ENCODE results near the gene KPNA6. TPM values are rescaled to one million over a fixed set of nuclear protein-coding genes. Genes with fewer than 3 reads are reported as not detected.

KPNA6 gene
- total and polyA plus RNA-seq, 2 donors from 2014 or later: 10.6 to 66.9 TPM

DNA sequence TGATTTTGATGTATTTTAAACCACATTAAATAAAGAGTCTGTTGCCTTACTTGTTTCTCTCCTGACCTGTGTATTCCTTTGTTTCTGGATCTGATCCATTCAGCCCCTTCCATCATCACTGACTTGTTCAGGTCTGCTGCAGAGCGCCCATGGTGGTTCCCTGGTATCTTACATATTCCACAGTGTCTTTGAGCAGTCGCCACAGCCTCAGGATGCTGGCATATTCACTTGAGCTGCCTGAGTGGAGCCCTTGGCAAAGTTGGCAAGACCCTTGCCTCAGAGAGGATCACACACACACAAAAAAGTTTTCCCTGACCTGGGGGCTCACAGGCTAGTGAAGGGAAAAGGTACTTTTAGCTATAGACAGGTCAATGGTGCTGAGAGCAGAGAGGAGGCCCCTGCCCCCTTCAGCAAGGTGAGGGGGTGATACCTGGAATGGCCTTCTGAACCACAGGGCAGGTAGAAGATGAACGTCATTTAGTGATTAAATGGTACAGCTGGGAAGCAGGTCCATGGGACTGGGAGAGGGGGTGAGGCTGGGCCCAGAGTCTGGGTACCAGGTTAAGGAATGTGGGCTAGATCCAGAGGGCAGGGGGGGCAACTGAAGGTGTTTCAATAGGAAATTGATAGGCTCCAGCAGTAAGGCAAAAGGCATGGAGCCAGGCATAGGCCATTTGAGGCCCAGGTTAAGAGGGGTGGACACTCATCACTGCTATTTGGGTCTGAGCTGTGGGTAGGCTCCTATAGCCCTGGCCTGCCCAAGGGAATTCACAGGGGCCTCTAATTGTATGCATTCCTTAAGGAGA, 90.6 kb downstream of the KPNA6 start:
- H3K4me1 ChIP-seq (ENCODE audit: control insufficient read depth in 2 of 3, insufficient read depth in 2 of 3, low read depth in 1 of 3, low read length in 3 of 3): peaks cover 4 to 11% (median 10%) of the 10 kb centered on the region in 3 donors
- no peak overlapping the region for H3K4me3 ChIP-seq (ENCODE audit: low read length in 3 of 3)
- intact Hi-C loops (cut with DNase I): no loop called here
- peak in 1 of 5 donors; percentile 54 for DNase-seq
- no peak overlapping the region for H3K9ac ChIP-seq (ENCODE audit: low read length in 3 of 3)
- H3K9me3 ChIP-seq (ENCODE audit: control insufficient read depth in 2 of 3, insufficient read depth in 1 of 3, low read length in 3 of 3): no peaks in the 10 kb centered on the region
- peaks cover 4 to 32% (median 18%) of the 10 kb centered on the region in 3 donors for H3K36me3 ChIP-seq (ENCODE audit: control insufficient read depth in 2 of 3, insufficient read depth in 3 of 3, low read length in 3 of 3)
- TF ChIP-seq, protein P1, sequence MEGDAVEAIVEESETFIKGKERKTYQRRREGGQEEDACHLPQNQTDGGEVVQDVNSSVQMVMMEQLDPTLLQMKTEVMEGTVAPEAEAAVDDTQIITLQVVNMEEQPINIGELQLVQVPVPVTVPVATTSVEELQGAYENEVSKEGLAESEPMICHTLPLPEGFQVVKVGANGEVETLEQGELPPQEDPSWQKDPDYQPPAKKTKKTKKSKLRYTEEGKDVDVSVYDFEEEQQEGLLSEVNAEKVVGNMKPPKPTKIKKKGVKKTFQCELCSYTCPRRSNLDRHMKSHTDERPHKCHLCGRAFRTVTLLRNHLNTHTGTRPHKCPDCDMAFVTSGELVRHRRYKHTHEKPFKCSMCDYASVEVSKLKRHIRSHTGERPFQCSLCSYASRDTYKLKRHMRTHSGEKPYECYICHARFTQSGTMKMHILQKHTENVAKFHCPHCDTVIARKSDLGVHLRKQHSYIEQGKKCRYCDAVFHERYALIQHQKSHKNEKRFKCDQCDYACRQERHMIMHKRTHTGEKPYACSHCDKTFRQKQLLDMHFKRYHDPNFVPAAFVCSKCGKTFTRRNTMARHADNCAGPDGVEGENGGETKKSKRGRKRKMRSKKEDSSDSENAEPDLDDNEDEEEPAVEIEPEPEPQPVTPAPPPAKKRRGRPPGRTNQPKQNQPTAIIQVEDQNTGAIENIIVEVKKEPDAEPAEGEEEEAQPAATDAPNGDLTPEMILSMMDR (IDR thresholded peaks at IDR 0.05; ENCODE audit: borderline replicate concordance, extremely low read depth, insufficient read depth): no peak
- no peak for FAIRE-seq
- H3K27ac ChIP-seq (ENCODE audit: low read depth in 2 of 2, low read length in 2 of 2): no peak overlapping the region
- no peaks in the 10 kb centered on the region for H3K27me3 ChIP-seq (ENCODE audit: control insufficient read depth, insufficient read depth, low read length)

DNA sequence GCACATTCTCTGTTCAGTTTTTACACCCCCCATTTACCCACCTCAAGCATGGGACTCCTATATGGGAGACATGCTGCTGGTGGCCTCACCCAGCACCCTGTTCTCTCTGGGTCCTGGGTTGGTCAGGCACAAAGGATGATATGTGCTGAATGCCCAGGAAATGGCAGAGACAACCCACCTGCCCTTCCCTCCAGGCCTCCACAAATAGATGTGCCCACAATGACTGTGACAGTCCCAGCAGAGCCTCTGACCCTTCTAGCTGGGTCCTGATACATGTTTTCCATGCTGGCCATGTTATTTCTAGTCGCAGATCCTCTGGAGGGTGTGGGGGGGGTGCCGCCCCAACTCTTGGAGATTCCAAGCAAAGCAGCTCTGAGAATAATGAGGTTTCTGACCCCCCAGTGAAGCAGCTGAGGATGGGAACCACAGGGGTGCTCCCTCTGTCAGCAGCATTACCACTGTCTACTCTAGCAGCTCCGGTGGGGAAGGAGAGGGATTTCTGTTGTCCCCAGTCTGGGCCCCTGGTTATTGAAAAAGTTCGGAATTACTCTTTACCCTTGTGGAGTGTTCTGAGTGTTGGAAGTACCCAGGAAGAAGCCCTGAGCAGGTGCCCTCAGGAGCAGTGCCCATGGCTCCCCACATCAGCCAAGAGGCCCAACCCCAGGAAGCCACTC, 91.3 kb downstream of the KPNA6 start:
- intact Hi-C loops (cut with DNase I): no loop called here
- Histone ChIP-seq H3K9ac (ENCODE audit: low read length in 3 of 3) (no peak overlapping the region), H3K4me3 (ENCODE audit: low read length in 3 of 3) (no peak overlapping the region), H3K36me3 (ENCODE audit: control insufficient read depth in 2 of 3, insufficient read depth in 3 of 3, low read length in 3 of 3) (peaks cover under 1 to 26% (median 14%) of the 10 kb centered on the region in 3 donors), H3K27ac (ENCODE audit: low read depth in 2 of 2, low read length in 2 of 2) (peak overlapping the region in 1 of 2 donors; percentile 11), H3K27me3 (ENCODE audit: control insufficient read depth, insufficient read depth, low read length) (no peaks in the 10 kb centered on the region), H3K9me3 (ENCODE audit: control insufficient read depth in 2 of 3, insufficient read depth in 1 of 3, low read length in 3 of 3) (no peaks in the 10 kb centered on the region), H3K4me1 (ENCODE audit: control insufficient read depth in 2 of 3, insufficient read depth in 2 of 3, low read depth in 1 of 3, low read length in 3 of 3) (peaks cover 4 to 11% (median 10%) of the 10 kb centered on the region in 3 donors)
- TF ChIP-seq, protein P1 (IDR thresholded peaks at IDR 0.05; ENCODE audit: borderline replicate concordance, extremely low read depth, insufficient read depth): no peak
- DNase-seq (peak in 1 of 5 donors; percentile 38), FAIRE-seq (no peak)

DNA sequence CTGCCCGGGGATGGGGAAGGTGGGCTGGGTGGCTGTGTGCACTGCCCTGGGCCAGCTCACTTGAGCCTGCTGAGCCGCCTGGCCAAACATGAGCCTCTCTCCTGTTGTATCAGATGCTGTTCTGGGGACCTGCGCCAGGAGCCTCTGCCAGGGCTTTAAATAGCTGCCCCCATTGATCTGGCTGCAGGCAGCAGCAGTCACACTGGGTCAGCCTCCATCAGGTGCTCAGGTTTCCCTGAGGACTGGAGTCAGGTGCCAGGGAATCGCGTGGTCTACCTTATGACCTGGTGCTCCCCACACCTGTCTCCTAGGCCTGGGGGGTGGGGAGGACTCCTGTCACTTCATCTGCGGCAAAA, 91.8 kb downstream of the KPNA6 start:
- Histone ChIP-seq H3K27ac (ENCODE audit: low read depth in 2 of 2, low read length in 2 of 2) (peak overlapping the region in 1 of 2 donors; percentile 84), H3K9me3 (ENCODE audit: control insufficient read depth in 2 of 3, insufficient read depth in 1 of 3, low read length in 3 of 3) (no peaks in the 10 kb centered on the region), H3K4me3 (ENCODE audit: low read length in 3 of 3) (peak overlapping the region; percentile 66 to 86 (median 79)), H3K27me3 (ENCODE audit: control insufficient read depth, insufficient read depth, low read length) (no peaks in the 10 kb centered on the region), H3K36me3 (ENCODE audit: control insufficient read depth in 2 of 3, insufficient read depth in 3 of 3, low read length in 3 of 3) (peaks cover 0 to 21% (median 10%) of the 10 kb centered on the region in 3 donors), H3K4me1 (ENCODE audit: control insufficient read depth in 2 of 3, insufficient read depth in 2 of 3, low read depth in 1 of 3, low read length in 3 of 3) (peaks cover 4 to 13% (median 10%) of the 10 kb centered on the region in 3 donors), H3K9ac (ENCODE audit: low read length in 3 of 3) (peak overlapping the region in 2 of 3 donors; percentile 74)
- intact Hi-C loops (cut with DNase I): no loop called here
- TF ChIP-seq, protein P1 (IDR thresholded peaks at IDR 0.05; ENCODE audit: borderline replicate concordance, extremely low read depth, insufficient read depth): no peak
- DNase-seq (peak in 1 of 5 donors; percentile 69), FAIRE-seq (no peak)

Measured in kidney (tissue), 14 donors.